Stimulated activated CD4-positive, alpha-beta T cell treated with anti-CD3 and anti-CD28 coated beads, Interleukin-1b, Interleukin-23, amount 100 ng/mL, for 4 hours (primary cell): Measurements from ENCODE around the gene MEF2D.
A peak's percentile ranks its signal among the peaks of the same experiment; 100 is the strongest.

Experiments
- DNase-seq, 2 donors: peaks; one replicate each; pipeline ENCODE4 v3.0.0-alpha.2; 2020; ENCODE audit warnings: low read depth in 2 of 2

MEF2D gene

GRCh38 chr1:156524481-156524869 is 23.9 kb upstream of the MEF2D start:
- no peak for DNase-seq

GRCh38 chr1:156523801-156524480 is 23.4 kb upstream of the MEF2D start:
- no peak for DNase-seq

GRCh38 chr1:156522443-156522970 is 21.9 kb upstream of the MEF2D start:
- DNase-seq: no peak

GRCh38 chr1:156517748-156518147 is 17.2 kb upstream of the MEF2D start:
- no peak for DNase-seq

- no peak for DNase-seq
These were observed 16.2 kb upstream of the MEF2D start for GRCh38 chr1:156516821-156517220.

GRCh38 chr1:156515956-156516355 is 15.4 kb upstream of the MEF2D start:
- no peak for DNase-seq

- DNase-seq: no peak
These were observed 12.6 kb upstream of the MEF2D start for GRCh38 chr1:156513185-156513584.

GRCh38 chr1:156511644-156512043 is 11.1 kb upstream of the MEF2D start:
- DNase-seq: no peak

- DNase-seq: no peak
These were observed 10.1 kb upstream of the MEF2D start for GRCh38 chr1:156510709-156511108.

- DNase-seq: no peak
These were observed 9.0 kb upstream of the MEF2D start for GRCh38 chr1:156509424-156510034.

GRCh38 chr1:156508955-156509234 is 8.3 kb upstream of the MEF2D start:
- no peak for DNase-seq

GRCh38 chr1:156508205-156508954 is 7.8 kb upstream of the MEF2D start:
- DNase-seq: no peak

- no peak for DNase-seq
These were observed 5.9 kb upstream of the MEF2D start for GRCh38 chr1:156506450-156506849.

GRCh38 chr1:156505679-156506298 is 5.2 kb upstream of the MEF2D start:
- DNase-seq: no peak

- DNase-seq: peak; percentile 96
These were observed 4.5 kb upstream of the MEF2D start for GRCh38 chr1:156504821-156505678.

- no peak for DNase-seq
These were observed 3.9 kb upstream of the MEF2D start for GRCh38 chr1:156504438-156504813.

GRCh38 chr1:156503698-156504437 is 3.3 kb upstream of the MEF2D start:
- DNase-seq: no peak

- DNase-seq: no peak
These were observed 2.5 kb upstream of the MEF2D start for GRCh38 chr1:156502894-156503697.

GRCh38 chr1:156502391-156502893 is 1.9 kb upstream of the MEF2D start:
- DNase-seq: no peak
